NCI-H2227 treated with DMSO at 0.1 percent for 48 hours (cell line): ENCODE data around the gene ANKDD1B.
A peak's percentile ranks its signal among the peaks of the same experiment; 100 is the strongest.

Source experiments
- DNase-seq: peaks from one replicate; lab custom pipeline; 2025; lab: John Stamatoyannopoulos, UW

Gene ANKDD1B

GRCh38 chr5:75616971-75617621 is 5.8 kb downstream of the ANKDD1B start:
- no peak for DNase-seq

- DNase-seq, result no peak
These were observed 6.6 kb downstream of the ANKDD1B start for GRCh38 chr5:75617736-75618352.

- DNase-seq, result no peak
These were observed 9.1 kb downstream of the ANKDD1B start for GRCh38 chr5:75620184-75620959.

- no peak for DNase-seq
These were observed 11.3 kb downstream of the ANKDD1B start for GRCh38 chr5:75622564-75622963.

GRCh38 chr5:75623846-75624245 is 12.6 kb downstream of the ANKDD1B start:
- no peak for DNase-seq

GRCh38 chr5:75626959-75627358 is 15.7 kb downstream of the ANKDD1B start:
- DNase-seq, result no peak

- DNase-seq, result no peak
These were observed 16.5 kb downstream of the ANKDD1B start for GRCh38 chr5:75627801-75628200.

GRCh38 chr5:75630875-75631274 is 19.6 kb downstream of the ANKDD1B start:
- no peak for DNase-seq

GRCh38 chr5:75632321-75632720 is 21.1 kb downstream of the ANKDD1B start:
- DNase-seq, result no peak

- DNase-seq, result no peak
These were observed 26.7 kb downstream of the ANKDD1B start for GRCh38 chr5:75637949-75638348.

- no peak for DNase-seq
These were observed 28.5 kb downstream of the ANKDD1B start for GRCh38 chr5:75639535-75640311.

GRCh38 chr5:75640395-75640794 is 29.1 kb downstream of the ANKDD1B start:
- DNase-seq, result no peak

- no peak for DNase-seq
These were observed 29.6 kb downstream of the ANKDD1B start for GRCh38 chr5:75640826-75641225.

GRCh38 chr5:75648712-75649111 is 37.5 kb downstream of the ANKDD1B start:
- no peak for DNase-seq

GRCh38 chr5:75651575-75652238 is 40.5 kb downstream of the ANKDD1B start:
- DNase-seq, result no peak

- no peak for DNase-seq
These were observed 42.3 kb downstream of the ANKDD1B start for GRCh38 chr5:75653521-75653920.

- DNase-seq, result no peak
These were observed 43.5 kb downstream of the ANKDD1B start for GRCh38 chr5:75654693-75655295.

- DNase-seq, result peak; percentile 42
These were observed 45.2 kb downstream of the ANKDD1B start for GRCh38 chr5:75656311-75657003.

GRCh38 chr5:75659791-75660450 is 48.7 kb downstream of the ANKDD1B start:
- no peak for DNase-seq
